Cardiac septum (tissue), 1 donor: ENCODE data around the gene EPB41L2. TPM values are rescaled to one million over a fixed set of nuclear protein-coding genes. Genes with fewer than 3 reads are reported as not detected.

Source experiments
- DNase-seq: peaks from one replicate; pipeline ENCODE4 v3.0.0-alpha.2; 2020; ENCODE audit warnings: low spot score
- intact Hi-C: fragments of 100-400 bp; cut with DNase I; formaldehyde crosslinking; loops from one replicate; pipeline ENCODE4 v1.14.0; 2022
- total RNA-seq: library from RNA; stranded (reverse); fragmentation: NEBNext Ultra II Directional; extraction: Animal tissue kit (Norgen Biotek cat#: 25700); gene quantifications from one replicate; pipeline ENCODE4 v1.2.1, GENCODE V29; 2021
- donor health status: DM: no; HTN: no; CAD: no.

Gene EPB41L2
- total RNA-seq, 1 donor from 2014 or later, result 54.1 TPM

GRCh38 chr6:131063764-131064272, 773 bp upstream of the EPB41L2 start:
- intact Hi-C loops, result loop anchor here (5.0 to 10.0 kb wide), 2 partner anchors 51 to 177 kb away; no protein-coding TSS in a partner anchor
- no peak for DNase-seq

GRCh38 chr6:131062241-131063027, 611 bp downstream of the EPB41L2 start:
- peak; percentile 76 for DNase-seq
- intact Hi-C loops, result loop anchor here (5.0 to 10.0 kb wide), 2 partner anchors 52 to 175 kb away; no protein-coding TSS in a partner anchor

- intact Hi-C loops, result loop anchor here (1.0 to 10.0 kb wide), 3 partner anchors 53 to 174 kb away; no protein-coding TSS in a partner anchor
- DNase-seq, result no peak
Observed at GRCh38 chr6:131061751-131062119, 1.3 kb downstream of the EPB41L2 start.

GRCh38 chr6:131061041-131061750, 1.8 kb downstream of the EPB41L2 start:
- intact Hi-C loops, result loop anchor here (1.0 to 10.0 kb wide), 3 partner anchors 54 to 174 kb away; no protein-coding TSS in a partner anchor
- DNase-seq, result no peak

GRCh38 chr6:131060311-131060710, 2.7 kb downstream of the EPB41L2 start:
- intact Hi-C loops, result loop anchor here (5.0 to 10.0 kb wide), 2 partner anchors 54 to 173 kb away; no protein-coding TSS in a partner anchor
- DNase-seq, result no peak

GRCh38 chr6:131059486-131059885, 3.6 kb downstream of the EPB41L2 start:
- intact Hi-C loops, result no loop called here
- DNase-seq, result no peak

GRCh38 chr6:131058236-131058635, 4.8 kb downstream of the EPB41L2 start:
- intact Hi-C loops, result no loop called here
- no peak for DNase-seq

GRCh38 chr6:131054392-131055250, 8.4 kb downstream of the EPB41L2 start:
- intact Hi-C loops, result no loop called here
- no peak for DNase-seq

GRCh38 chr6:131053546-131054240, 9.4 kb downstream of the EPB41L2 start:
- no peak for DNase-seq
- intact Hi-C loops, result no loop called here

- DNase-seq, result no peak
- intact Hi-C loops, result no loop called here
Observed at GRCh38 chr6:131052181-131052580, 10.9 kb downstream of the EPB41L2 start.

- DNase-seq, result no peak
- intact Hi-C loops, result no loop called here
Observed at GRCh38 chr6:131051341-131051740, 11.7 kb downstream of the EPB41L2 start.

- intact Hi-C loops, result no loop called here
- DNase-seq, result no peak
Observed at GRCh38 chr6:131049608-131050007, 13.4 kb downstream of the EPB41L2 start.

GRCh38 chr6:131048933-131049515, 14.0 kb downstream of the EPB41L2 start:
- intact Hi-C loops, result no loop called here
- no peak for DNase-seq

- intact Hi-C loops, result no loop called here
- no peak for DNase-seq
Observed at GRCh38 chr6:131048459-131048858, 14.6 kb downstream of the EPB41L2 start.

GRCh38 chr6:131045139-131045538, 17.9 kb downstream of the EPB41L2 start:
- intact Hi-C loops, result no loop called here
- no peak for DNase-seq

GRCh38 chr6:131043902-131044447, 19.1 kb downstream of the EPB41L2 start:
- no peak for DNase-seq
- intact Hi-C loops, result no loop called here

GRCh38 chr6:131042664-131043063, 20.4 kb downstream of the EPB41L2 start:
- DNase-seq, result no peak
- intact Hi-C loops, result no loop called here

GRCh38 chr6:131041814-131042213, 21.2 kb downstream of the EPB41L2 start:
- no peak for DNase-seq
- intact Hi-C loops, result no loop called here
